B cell (primary cell): ENCODE measurements around the gene LMX1B.

ENCODE experiments used
- CTCF ChIP-seq: fragments of 200-600 bp; IDR thresholded peaks from one replicate; pipeline ENCODE4 v1.8.0; 2022; ENCODE audit warnings: antibody characterized with exemption, mild to moderate bottlenecking
- EZH2 ChIP-seq: IDR thresholded peaks from 2 replicates; pipeline ENCODE4 v1.6.1; 2012; ENCODE audit warnings: borderline replicate concordance, low read depth, mild to moderate bottlenecking, moderate library complexity, low read length; ENCODE audit not compliant: insufficient read depth, poor library complexity, severe bottlenecking

- no peak for TF ChIP-seq EZH2
- no peak for TF ChIP-seq CTCF
Measured at GRCh38 chr9:126661122-126661520, 47.4 kb downstream of the LMX1B start.
